HepG2 (cell line): ENCODE measurements around the gene CDH8. TPM values are rescaled to one million over a fixed set of nuclear protein-coding genes. Genes with fewer than 3 reads are reported as not detected.

ENCODE experiments used
- ATAC-seq: fragments of 200-7000 bp; cut with Tn5 transposase; 3 replicates; pipeline ENCODE4 v1.9.1; 2020; ENCODE audit warnings: mild to moderate bottlenecking, moderate library complexity
- BruUV-seq: library from RNA; stranded (reverse); fragments of 400-500 nt; replicated peaks from 2 replicates; lab custom pipeline; 2021; lab: Mats Ljungman, UMichigan
- CTCF ChIA-PET: fragments of 300-600 bp; formaldehyde crosslinking; extraction: SDS; loops from one replicate; lab custom pipeline; 2021; ENCODE audit warnings: low total read pairs, inconsistent platforms, low intra/inter-chr PET ratio; lab: Yijun Ruan, JAX
- POLR2A ChIA-PET: fragments of 350-600 bp; sonication (Branson Sonifier 250); formaldehyde crosslinking; loops from one replicate; lab custom pipeline; 2020; ENCODE audit warnings: antibody characterized with exemption, inconsistent platforms; lab: Yijun Ruan, JAX
- DNase-seq: peaks from one replicate; pipeline ENCODE4 v3.0.0-alpha.2; 2015; ENCODE audit warnings: low spot score
- FAIRE-seq: peaks from 3 replicates; lab custom pipeline; 2011; peaks lifted over from hg19 to GRCh38; lab: Jason Lieb, UNC
- H2AFZ ChIP-seq: one replicate; pipeline ENCODE4 v1.6.1; 2011; ENCODE audit warnings: low read length, inconsistent platforms
- H3K27ac ChIP-seq: fragments of 300-600 bp; 3 replicates; pipeline ENCODE4 v1.8.0; 2011; ENCODE audit warnings: mixed run types, mild to moderate bottlenecking, mixed read lengths, low read length, inconsistent platforms; ENCODE audit not compliant: insufficient read depth; ENCODE audit errors: extremely low read length
- H3K27me3 ChIP-seq, 2 experiments: fragments of 200-600 bp in 1 of 2; 2 replicates in 1 of 2; 3 replicates in 1 of 2; pipeline versions ENCODE4 v1.6.0 to v1.8.0; 2011; ENCODE audit warnings: low read length in 2 of 2, mild to moderate bottlenecking in 2 of 2, moderate library complexity in 2 of 2, inconsistent platforms in 1 of 2; ENCODE audit not compliant: insufficient read depth in 2 of 2, control insufficient read depth in 1 of 2
- H3K36me3 ChIP-seq, 2 experiments: fragments of 200-600 bp in 1 of 2; replicated peaks in 1 of 2; 2 replicates in 1 of 2; 3 replicates in 1 of 2; pipeline versions ENCODE4 v1.5.1 to v1.8.0; 2011; ENCODE audit warnings: low read length in 2 of 2, inconsistent platforms in 1 of 2; ENCODE audit not compliant: insufficient read depth in 2 of 2, control insufficient read depth in 1 of 2
- H3K4me1 ChIP-seq: 2 replicates; pipeline ENCODE4 v1.5.1; 2012; ENCODE audit warnings: low read length, inconsistent platforms; ENCODE audit not compliant: insufficient read depth
- H3K4me2 ChIP-seq: 2 replicates; pipeline ENCODE4 v1.6.0; 2011; ENCODE audit warnings: low read depth, low read length, inconsistent platforms
- H3K4me3 ChIP-seq, 3 experiments: fragments of 200-600 bp in 1 of 3; sonication (generic), shearing (Covaris generic) in 1 of 3; replicated peaks in 1 of 3; 2 replicates each; pipeline ENCODE4 v1.5.1; 2011 to 2016; ENCODE audit warnings: low read length in 3 of 3, inconsistent platforms in 2 of 3, low read depth in 2 of 3, mild to moderate bottlenecking in 2 of 3, control low read depth in 1 of 3, mixed read lengths in 1 of 3; ENCODE audit not compliant: insufficient read depth in 1 of 3
- H3K79me2 ChIP-seq: one replicate; pipeline ENCODE4 v1.6.1; 2011; ENCODE audit warnings: low read length, inconsistent platforms; ENCODE audit not compliant: insufficient read depth
- H3K9ac ChIP-seq: 2 replicates; pipeline ENCODE4 v1.6.0; 2011; ENCODE audit warnings: mild to moderate bottlenecking, low read depth, low read length, inconsistent platforms; ENCODE audit not compliant: insufficient read depth
- H3K9me3 ChIP-seq: 2 replicates; pipeline ENCODE4 v1.5.1; 2012; ENCODE audit warnings: mild to moderate bottlenecking, low read length
- H4K20me1 ChIP-seq: 2 replicates; pipeline ENCODE4 v1.6.0; 2011; ENCODE audit warnings: inconsistent platforms, mild to moderate bottlenecking, low read length, moderate library complexity; ENCODE audit not compliant: insufficient read depth
- ATF3 ChIP-seq: sonication (generic); formaldehyde crosslinking; IDR thresholded peaks from 2 replicates; pipeline ENCODE4 v1.4.0; 2020; ENCODE audit warnings: missing genetic modification reagents
- CHD4 ChIP-seq: fragments of 200-600 bp; sonication (generic); IDR thresholded peaks from 2 replicates; pipeline ENCODE4 v1.7.0; 2017; ENCODE audit warnings: mild to moderate bottlenecking, low read length, borderline replicate concordance
- KDM5A ChIP-seq: fragments of 200-600 bp; sonication (generic); IDR thresholded peaks from 2 replicates; pipeline ENCODE4 v1.7.0; 2018; ENCODE audit warnings: antibody characterized with exemption, mild to moderate bottlenecking, low read length, borderline replicate concordance
- KLF16 ChIP-seq, 2 experiments: sonication (generic) in 1 of 2; formaldehyde crosslinking in 1 of 2; IDR thresholded peaks; 2 replicates each; pipeline versions ENCODE4 v1.6.1 to v1.8.0; 2016 to 2023; ENCODE audit warnings: missing genetic modification reagents in 2 of 2, missing compliant biosample characterization in 1 of 2
- RAD21 ChIP-seq: fragments of 450-650 bp; formaldehyde crosslinking; IDR thresholded peaks from 2 replicates; pipeline ENCODE4 v1.5.0; 2020; ENCODE audit warnings: mild to moderate bottlenecking
- ZBTB10 ChIP-seq: sonication (generic); formaldehyde crosslinking; IDR thresholded peaks from 2 replicates; pipeline ENCODE4 v1.4.0; 2020; ENCODE audit warnings: missing genetic modification reagents, borderline replicate concordance
- ZBTB7A ChIP-seq: sonication (generic); formaldehyde crosslinking; IDR thresholded peaks from 2 replicates; pipeline ENCODE4 v1.8.0; 2022; ENCODE audit warnings: mild to moderate bottlenecking, missing genetic modification reagents
- WGBS: methylation state at CpG from one replicate; pipeline ENCODE4 v1.1.6; 2017; ENCODE audit warnings: low lambda C conversion rate; 5-methylcytosine and 5-hydroxymethylcytosine counted together
- in situ Hi-C: cut with HindIII; loops from 2 replicates; pipeline ENCODE4 v1.10.0; 2017; ENCODE audit warnings: low pct_unique_long_range_greater_than_20kb; ENCODE audit not compliant: extremely low pct_ligation_motif_present
- intact Hi-C: fragments of 100-400 bp; cut with micrococcal nuclease; formaldehyde crosslinking; loops from one replicate; pipeline ENCODE4 v1.10.0; 2022; ENCODE audit not compliant: unreplicated experiment
- polyA plus RNA-seq, 8 experiments: library from polyadenylated mRNA; depleted of rRNA in 3 of 8; stranded (reverse) in 7 of 8; unstranded in 1 of 8; fragments of >200 nt; fragmentation: Illumina TruSeq in 4 of 8; extraction: Trizol in 4 of 8; gene quantifications; 2 replicates each; pipeline versions ENCODE4 v1.2.1 to v1.2.3, GENCODE V29; 2011 to 2016; ENCODE audit warnings: low read depth in 4 of 8, missing spikeins in 1 of 8, mixed read lengths in 1 of 8; ENCODE audit not compliant: insufficient read depth in 1 of 8
- total RNA-seq, 5 experiments: library from RNA; depleted of rRNA; stranded (reverse); fragments of >200 nt; fragmentation: Illumina TruSeq; extraction: Trizol; gene quantifications; 2 replicates each; pipeline ENCODE4 v1.2.3, GENCODE V29; 2016; ENCODE audit warnings: low read depth in 1 of 5

Gene CDH8
- total and polyA plus RNA-seq, 2 of the 13 experiments (the other 11 are each of a cell fraction or from before 2014, with no cell fraction given): not detected

- H2AFZ ChIP-seq: no peak overlapping the region
- H3K79me2 ChIP-seq: no peaks in the 10 kb centered on the region
- H3K9ac ChIP-seq: no peak overlapping the region
- no peak overlapping the region for H3K4me2 ChIP-seq
- intact Hi-C loops: no loop called here
- no peaks in the 10 kb centered on the region for H4K20me1 ChIP-seq
- ChIA-PET POLR2A (no interaction called here), CTCF (no interaction called here)
- no peak for DNase-seq
- no peak overlapping the region for H3K4me3 ChIP-seq
- BruUV-seq: no TSS peak
- ATAC-seq: no peak
- in situ Hi-C loops: no loop called here
- no peaks in the 10 kb centered on the region for H3K36me3 ChIP-seq
- no peaks in the 10 kb centered on the region for H3K4me1 ChIP-seq
- no peaks in the 10 kb centered on the region for H3K9me3 ChIP-seq
- H3K27ac ChIP-seq: no peak overlapping the region
- no peak for FAIRE-seq
- WGBS: 4% methylated on average over 1 of the region's 1 CpG
- peaks cover 0 to 26% of the 10 kb centered on the region in 2 experiments; a peak in 1 of 5 replicates for H3K27me3 ChIP-seq
- TF ChIP-seq CHD4 (no peak), ATF3 (CRISPR knock-in tag) (no peak), RAD21 (no peak), KLF16 (CRISPR knock-in tag; IDR thresholded peaks at IDR 0.05) (no peak), KDM5A (no peak), ZBTB10 (CRISPR knock-in tag) (no peak), ZBTB7A (CRISPR knock-in tag) (no peak)
These were observed 3.2 kb downstream of the CDH8 start for GRCh38 chr16:62033065-62033464.
